NCI-H2196 treated with DMSO at 0.1 percent for 48 hours (cell line): ENCODE measurements around the gene SFSWAP.

Source experiments
- DNase-seq: peaks from one replicate; lab custom pipeline; 2025; ENCODE audit not compliant: unreplicated experiment; lab: John Stamatoyannopoulos, UW

Gene SFSWAP

GRCh38 chr12:131831635-131832041 lies 120.7 kb downstream of the SFSWAP start:
- DNase-seq = no peak

DNA sequence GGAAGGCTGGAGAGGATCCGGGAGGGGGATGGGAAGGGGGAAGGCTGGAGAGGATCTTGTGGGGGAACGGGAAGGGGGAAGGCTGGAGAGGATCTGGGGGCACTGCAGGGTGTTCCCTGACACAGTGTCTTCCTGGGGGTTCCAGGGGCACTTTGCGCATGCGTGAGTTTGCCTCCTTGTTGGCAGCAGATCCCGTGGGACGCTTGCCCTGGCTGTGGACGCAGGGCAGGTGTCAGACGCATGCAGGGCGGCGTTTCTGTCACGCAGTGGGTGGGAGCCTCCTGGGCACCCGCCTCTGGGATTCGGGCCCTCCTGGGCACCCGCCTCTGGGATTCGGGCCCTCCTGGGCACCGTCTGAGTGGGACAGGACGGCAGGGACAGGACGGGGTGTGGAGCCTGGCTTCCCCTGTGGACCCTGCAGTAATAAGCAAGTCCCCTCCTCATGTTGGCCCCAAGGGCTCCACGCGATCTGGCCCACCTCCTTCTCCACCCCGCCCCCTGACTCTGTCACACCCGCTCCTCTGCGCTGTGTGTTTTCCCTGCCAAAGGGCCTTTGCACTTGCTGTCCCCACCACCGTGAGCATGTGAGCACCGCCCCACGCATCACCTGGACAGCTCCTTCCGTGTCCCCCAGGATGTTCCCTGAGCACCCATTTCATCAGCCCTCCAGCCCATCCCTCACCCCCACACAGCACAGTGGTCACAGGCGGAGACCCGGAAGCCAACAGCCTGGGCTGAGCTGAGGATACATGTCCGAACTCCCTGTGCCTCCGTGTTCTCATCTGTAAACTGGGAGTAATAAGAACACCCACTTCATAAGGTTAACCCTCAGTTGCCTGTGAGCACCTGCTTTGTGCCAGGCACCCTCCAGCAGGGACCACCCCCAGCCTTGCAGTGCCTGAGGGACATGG lies 121.7 kb downstream of the SFSWAP start:
- no peak for DNase-seq

DNA sequence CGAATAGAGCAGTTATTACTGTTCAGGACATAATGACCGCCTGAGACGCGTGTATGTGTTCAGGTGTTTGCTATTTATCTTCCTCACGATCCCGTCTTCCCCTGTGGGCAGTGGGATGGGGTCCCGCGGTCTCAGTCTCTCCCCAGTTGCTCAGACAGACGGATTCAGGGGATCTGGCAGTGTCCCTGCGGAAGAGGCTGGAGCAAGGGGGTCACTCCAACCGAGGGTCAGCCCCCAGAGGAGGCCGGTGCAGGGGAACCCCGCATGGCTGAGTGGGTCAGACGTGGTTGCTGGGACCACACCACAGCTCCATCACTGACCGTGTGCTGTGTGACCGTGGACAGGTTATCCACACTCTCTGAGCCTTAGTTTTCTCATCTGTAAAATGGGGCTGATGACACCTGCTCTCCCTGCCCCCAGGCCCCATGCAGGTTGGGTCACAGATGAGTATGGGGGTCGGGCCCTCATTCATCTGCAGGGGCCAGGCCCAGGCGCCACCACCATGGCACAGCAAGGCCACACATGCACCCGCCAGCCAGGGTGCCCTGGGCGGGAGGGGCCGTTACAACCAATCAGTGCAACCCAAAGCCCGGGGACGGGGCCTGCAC lies 122.5 kb downstream of the SFSWAP start:
- no peak for DNase-seq

DNA sequence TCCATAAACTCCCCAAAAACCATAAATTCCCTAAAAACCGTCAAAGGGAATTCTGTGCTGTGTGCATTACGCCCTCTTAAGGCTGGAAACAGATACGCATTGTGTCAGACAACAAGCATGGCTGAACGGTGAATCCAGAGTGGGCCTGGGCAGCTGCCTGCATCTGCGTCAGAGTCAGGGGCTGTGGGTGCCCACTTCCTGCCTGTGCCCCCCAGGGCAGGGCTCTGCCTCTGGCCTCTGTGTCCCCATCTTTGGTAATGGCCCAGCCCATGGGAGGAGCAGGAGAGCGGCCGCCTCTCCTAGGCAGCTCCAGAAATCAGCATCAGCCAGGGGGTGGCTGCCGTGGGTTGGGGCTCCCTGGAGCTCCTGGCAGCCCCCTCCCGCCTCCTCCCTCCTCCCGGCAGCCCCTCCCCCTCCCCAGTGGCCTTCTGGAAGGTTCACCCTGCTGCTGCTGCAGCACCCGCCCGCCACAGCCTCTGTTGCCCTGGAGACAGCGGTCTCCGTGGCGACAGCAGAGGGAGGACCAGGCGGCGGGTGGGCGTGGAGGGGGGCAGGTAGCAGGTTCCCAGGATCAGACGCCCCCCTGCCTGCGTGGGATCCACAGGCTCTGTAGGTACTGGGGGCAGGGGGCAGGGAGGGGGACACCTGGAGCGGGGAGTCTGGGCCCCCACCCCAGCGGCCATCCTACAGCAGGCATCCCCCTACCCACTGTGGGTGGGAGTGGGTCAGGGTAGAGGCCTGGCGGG lies 123.2 kb downstream of the SFSWAP start:
- DNase-seq = no peak

DNA sequence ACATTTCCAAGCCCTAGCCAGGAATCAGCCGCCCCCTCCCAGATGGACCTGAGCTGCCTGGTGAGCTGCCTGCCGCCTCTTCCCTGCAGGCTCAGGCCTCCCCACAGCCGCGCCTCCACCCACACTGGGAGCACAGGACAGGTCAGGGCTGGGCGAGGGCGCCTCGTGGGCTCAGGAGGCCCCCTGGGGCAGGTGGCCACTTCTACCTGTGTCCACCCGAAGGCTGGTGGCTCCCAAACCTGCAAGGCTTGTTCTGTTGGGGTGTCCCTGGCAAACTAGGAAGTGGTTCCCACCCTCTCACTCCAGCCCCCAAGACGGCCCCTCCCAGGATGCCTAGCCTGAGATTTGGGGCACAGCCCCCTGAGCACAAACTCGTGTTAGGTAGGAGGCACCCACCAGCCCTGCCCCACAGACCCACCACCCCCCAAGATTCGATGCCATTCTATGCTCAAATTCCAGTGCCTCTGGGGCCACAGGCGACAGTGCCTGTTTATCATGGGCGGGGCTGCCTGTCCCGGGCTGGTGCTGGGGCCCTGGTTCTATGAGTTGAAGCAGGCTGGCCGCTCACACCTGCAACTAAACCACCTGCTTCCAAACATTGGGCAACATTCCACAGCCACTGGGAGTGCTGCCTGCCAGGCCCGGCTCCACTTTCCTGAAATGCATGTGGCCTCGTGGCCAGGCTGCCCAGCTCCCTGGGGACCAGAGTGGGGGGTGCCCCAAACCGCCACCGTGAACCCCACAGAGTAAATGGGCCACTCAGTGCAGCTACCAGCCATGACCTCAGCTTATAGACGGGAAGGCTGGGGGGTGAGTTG lies 124.1 kb downstream of the SFSWAP start:
- no peak for DNase-seq

- DNase-seq = no peak
These were observed 124.8 kb downstream of the SFSWAP start for GRCh38 chr12:131835616-131836171.

DNA sequence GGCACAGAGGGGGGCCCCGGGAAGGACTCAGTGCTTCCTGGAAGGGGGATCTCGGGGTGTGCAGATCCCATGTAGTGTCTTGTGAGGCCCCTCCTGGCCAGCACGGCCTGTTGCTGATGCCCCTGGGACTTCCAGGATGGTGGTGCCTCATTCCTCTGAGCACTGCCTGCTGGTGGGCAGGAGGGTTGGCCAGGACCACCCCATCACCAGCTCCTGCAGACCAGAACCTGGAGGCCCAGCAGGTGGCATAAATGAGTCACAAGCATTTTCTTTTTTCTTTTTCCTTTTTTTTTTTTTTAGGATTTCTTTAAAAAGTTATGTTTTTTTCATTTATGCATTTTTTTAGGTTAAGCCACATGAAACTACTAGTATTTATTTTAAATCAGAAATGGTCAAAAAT lies 125.3 kb downstream of the SFSWAP start:
- no peak for DNase-seq

DNA sequence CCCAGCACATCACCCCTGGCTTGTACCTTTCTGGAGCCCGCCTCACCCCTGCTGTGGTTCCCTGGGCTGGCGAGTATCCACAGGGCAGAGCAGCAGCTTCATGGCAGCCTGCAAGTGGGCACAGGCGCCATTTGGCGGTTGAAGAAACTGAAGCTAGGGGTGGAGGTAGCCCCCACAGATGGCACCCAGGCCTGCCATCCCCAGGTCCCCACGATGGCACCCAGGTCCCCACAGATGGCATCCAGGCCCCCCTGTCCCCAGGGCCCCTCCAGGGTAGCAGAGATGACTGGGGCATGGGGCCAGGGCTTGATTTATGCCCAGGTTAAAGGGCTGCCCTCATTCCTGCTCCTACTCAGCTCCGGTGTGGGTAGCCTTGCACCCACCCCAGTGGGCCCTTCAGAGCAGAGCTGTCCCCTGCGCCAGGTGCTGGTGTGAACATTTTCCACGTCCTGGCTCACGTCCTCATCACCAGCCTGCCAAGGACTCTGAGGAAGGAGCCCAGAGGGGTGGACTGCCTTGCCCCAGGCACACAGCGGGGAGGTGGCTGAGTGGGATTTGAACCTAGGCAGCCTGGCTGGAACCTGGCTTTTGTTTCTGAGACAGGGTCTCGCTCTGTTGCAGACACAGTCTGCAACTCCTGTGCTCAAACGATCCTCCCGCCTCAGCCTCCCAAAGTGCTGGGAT lies 126.0 kb downstream of the SFSWAP start:
- no peak for DNase-seq

DNA sequence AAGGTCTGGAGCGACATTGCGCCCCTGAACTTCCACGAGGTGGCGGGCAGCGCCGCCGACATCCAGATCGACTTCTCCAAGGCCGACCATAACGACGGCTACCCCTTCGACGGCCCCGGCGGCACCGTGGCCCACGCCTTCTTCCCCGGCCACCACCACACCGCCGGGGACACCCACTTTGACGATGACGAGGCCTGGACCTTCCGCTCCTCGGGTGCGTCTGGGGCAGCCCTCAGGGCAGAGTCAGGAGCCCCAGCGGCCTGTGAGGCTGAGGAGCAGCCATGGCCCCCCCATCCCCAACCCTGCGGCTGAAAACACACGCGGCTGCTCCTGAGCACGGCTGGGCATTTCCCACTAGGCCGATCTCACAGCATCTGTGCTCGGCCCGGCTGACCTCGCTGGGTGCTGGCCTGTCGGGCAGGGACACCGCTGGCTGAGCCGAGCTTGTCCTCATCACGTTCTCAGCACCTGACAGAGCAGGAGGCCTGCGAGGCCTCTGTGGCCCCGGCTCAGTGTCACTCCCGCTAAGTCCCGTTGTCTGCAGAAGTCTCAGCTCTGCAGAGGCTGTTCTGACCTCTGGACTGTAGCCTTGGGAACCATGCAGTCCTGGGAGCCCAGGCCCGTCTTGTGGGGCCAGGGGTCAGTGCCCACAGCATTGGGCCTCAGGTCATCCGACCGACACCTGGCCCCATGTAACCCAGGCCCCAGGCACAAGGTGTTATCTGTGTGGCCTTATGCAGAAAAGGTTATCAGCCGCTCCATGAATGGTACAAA lies 129.9 kb downstream of the SFSWAP start:
- DNase-seq = no peak

- DNase-seq = no peak
These were observed 130.7 kb downstream of the SFSWAP start for GRCh38 chr12:131841547-131841946.

- DNase-seq = no peak
These were observed 131.3 kb downstream of the SFSWAP start for GRCh38 chr12:131842169-131842568.

GRCh38 chr12:131843527-131843926 lies 132.6 kb downstream of the SFSWAP start:
- DNase-seq = no peak

GRCh38 chr12:131844140-131844539 lies 133.2 kb downstream of the SFSWAP start:
- no peak for DNase-seq

DNA sequence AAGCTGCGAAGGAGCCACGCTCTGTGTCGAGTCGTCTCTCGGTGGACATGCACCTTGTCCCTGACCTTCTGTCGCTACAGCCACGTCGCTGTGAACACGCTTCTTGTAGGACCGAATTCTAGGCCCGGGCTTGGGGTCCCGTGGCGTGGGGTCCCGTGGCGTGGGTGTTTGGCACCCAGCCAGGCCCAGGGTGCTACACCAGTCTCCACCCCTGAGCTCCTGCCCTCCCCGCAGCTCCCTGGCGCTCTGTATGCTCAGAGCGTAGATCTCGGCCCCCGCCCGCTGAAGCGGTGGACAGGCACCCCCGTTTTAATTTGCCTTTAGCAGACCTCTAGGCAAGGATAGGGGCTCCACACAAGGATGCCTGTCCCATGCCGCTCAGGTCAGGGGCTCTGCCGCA lies 133.8 kb downstream of the SFSWAP start:
- DNase-seq = no peak

- DNase-seq = no peak
These were observed 134.2 kb downstream of the SFSWAP start for GRCh38 chr12:131845121-131845520.

DNA sequence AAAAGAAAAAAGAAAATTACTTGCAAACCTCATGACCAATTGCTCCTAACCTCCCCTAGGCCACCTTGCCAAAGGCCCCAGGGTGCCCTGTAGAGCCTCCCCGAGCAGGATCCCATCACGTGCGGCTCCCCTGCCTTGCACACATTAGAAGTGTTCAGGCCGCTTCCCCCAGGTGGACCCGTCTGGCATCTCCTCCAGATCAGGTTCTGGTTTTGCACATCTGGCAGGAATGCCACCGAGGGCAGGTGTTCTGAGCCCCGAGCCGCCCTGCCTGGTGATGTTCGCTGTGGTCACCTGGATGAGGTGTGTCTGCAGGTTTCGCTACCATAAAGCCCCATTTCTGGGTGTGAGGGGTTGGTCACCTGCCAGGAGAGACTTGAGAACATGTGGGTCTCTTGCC lies 136.6 kb downstream of the SFSWAP start:
- DNase-seq = no peak

DNA sequence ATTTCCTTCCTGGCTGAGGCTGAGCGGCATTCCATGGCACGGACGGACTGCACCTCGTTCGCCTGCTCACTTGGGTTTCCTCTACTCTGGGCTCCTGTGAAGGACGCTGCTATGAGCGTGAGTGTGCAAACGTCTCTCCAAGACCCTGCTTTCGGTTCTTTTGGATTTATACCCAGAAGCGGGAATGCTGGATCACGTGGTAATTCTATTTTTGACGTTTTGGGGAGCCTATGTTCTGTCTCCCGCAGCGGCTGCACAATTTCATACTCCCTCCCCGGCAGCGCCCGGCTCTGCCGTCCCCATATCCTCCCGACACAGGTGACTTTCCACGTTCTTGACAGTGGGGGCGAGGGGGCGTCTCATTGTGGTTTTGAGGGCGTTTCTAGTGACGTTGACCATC lies 137.9 kb downstream of the SFSWAP start:
- DNase-seq = no peak
